Uterus (tissue), 2 donors: ENCODE data around the gene MPO.
A peak's percentile ranks its signal among the peaks of the same experiment; 100 is the strongest.

ENCODE experiments used
- POLR2A ChIP-seq, 2 donors: fragments of 450-650 bp; IDR thresholded peaks; one replicate each; pipeline ENCODE4 v1.6.1; 2016; ENCODE audit warnings: antibody characterized with exemption in 2 of 2, mild to moderate bottlenecking in 1 of 2, moderate library complexity in 1 of 2
- TF ChIP-seq, protein P1 (sequence below), 4 experiments: fragments of 200-600 bp in 2 of 4; fragments of 450-650 bp in 2 of 4; sonication (generic) in 2 of 4; IDR thresholded peaks; one replicate each; pipeline ENCODE4 v1.5.1; 2016 to 2019; ENCODE audit warnings: antibody characterized with exemption in 4 of 4, mild to moderate bottlenecking in 2 of 4, moderate library complexity in 1 of 4

DNA sequence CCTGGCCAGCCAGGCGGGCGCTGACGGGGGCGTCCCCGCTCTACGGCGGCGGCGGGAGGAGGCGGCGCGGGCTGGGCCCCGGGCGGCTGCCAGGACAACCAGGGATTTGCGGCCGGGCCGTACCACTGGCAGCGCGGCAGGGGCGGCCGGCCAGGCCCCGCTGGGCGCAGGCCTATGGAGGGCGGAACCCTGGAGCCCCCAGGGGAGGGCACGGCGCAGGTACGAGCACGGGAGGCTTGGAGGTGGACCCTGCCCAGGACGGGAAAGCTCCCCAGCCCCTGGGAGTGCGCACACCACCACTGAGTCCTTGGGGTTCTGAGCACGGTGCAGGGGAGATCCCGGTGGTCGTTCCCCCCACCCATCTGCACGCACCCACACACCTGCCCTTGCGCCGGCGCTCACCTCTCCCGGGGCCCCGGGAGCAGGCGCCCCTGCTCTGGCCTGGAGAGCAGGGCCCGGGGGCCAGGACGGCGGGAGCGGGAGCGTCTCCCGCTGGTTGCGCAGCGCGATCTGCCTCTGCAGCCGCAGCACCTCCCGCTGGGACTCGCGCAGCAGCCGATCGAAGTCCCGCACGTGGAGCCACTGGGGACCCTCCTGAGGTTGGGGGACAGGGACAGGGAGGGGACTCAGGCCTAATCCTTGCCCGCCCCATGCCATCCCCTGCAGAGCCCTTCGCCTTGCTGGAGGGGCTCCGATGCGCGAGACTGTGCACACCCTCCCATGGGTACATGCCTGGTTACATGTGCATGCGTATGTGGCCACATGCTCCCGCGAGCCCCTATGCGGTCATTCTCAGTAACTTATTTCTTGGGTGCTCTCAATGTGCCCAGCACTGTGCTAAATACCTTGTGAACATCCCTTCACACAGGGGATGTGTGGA is 43.9 kb upstream of the MPO start:
- peak in 1 of 2 donors; percentile 30 for TF ChIP-seq POLR2A (IDR thresholded peaks at IDR 0.05)
- TF ChIP-seq, protein P1, sequence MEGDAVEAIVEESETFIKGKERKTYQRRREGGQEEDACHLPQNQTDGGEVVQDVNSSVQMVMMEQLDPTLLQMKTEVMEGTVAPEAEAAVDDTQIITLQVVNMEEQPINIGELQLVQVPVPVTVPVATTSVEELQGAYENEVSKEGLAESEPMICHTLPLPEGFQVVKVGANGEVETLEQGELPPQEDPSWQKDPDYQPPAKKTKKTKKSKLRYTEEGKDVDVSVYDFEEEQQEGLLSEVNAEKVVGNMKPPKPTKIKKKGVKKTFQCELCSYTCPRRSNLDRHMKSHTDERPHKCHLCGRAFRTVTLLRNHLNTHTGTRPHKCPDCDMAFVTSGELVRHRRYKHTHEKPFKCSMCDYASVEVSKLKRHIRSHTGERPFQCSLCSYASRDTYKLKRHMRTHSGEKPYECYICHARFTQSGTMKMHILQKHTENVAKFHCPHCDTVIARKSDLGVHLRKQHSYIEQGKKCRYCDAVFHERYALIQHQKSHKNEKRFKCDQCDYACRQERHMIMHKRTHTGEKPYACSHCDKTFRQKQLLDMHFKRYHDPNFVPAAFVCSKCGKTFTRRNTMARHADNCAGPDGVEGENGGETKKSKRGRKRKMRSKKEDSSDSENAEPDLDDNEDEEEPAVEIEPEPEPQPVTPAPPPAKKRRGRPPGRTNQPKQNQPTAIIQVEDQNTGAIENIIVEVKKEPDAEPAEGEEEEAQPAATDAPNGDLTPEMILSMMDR (IDR thresholded peaks at IDR 0.05), result no peak
